Fibroblast of skin of left quadriceps (primary cell): ENCODE data around the gene MARCHF10.

Experiments used
- DNase-seq, 2 experiments: peaks; one replicate each; pipeline ENCODE4 v3.0.0-alpha.2; 2013; ENCODE audit warnings: low read depth in 2 of 2

Gene MARCHF10

DNA sequence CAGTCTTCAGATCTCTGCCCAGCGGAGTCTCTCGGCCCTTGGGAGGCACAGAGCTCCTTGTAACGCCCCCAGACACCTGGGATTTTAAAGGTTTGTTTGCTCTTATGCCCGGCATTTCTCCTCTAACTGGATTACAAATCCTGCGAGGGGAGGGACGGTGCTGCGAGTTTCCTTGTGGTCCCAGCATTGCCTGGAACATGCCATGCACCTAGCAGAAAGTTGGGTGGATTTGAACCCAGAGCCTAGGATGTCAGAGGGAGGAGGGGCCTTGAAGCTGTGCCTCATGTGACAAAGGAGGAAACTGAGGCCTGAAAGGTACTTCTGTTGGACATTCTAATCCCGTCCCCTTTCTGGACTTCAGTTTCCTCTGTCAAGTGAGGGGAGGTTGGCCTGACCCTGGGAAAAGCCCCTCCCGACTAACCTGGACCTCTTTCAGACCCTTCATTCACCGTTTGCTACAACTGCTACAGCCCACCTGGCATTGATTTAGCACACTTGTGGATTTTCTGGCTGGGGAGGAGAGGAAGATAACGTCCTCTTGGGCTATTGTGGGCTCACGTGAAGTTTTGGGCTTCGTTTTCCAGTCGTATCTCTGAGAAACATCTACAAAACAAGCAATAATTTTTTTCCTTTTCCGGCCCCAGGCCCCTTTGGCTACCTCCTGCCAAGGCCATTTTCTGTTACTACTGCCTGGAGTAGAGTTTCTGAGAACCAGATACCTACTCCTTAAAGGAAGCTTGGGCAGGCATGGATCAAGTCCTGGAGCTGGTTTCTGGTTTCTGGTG is 149.8 kb downstream of the MARCHF10 start:
- DNase-seq: no peak

DNA sequence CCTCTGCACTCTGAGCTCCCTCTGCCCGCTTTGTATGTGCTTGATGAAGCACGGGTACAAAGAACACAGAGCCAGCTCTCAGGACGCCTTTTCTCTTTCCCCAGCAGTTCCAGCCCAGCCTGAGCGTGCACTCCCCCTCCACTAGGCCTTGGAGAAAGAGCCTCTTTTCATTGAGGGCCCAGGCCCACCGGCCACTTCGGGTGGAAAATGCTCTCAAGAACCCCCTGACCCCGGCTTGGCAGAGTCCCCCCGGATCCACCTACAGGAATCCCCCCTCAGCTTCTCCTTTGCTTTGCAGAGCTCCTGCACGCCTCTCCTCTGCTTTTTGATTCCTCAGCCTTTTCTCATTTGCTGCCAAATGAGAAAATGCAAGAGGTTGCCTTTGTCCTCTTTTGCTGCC is 150.4 kb downstream of the MARCHF10 start:
- no peak for DNase-seq

DNA sequence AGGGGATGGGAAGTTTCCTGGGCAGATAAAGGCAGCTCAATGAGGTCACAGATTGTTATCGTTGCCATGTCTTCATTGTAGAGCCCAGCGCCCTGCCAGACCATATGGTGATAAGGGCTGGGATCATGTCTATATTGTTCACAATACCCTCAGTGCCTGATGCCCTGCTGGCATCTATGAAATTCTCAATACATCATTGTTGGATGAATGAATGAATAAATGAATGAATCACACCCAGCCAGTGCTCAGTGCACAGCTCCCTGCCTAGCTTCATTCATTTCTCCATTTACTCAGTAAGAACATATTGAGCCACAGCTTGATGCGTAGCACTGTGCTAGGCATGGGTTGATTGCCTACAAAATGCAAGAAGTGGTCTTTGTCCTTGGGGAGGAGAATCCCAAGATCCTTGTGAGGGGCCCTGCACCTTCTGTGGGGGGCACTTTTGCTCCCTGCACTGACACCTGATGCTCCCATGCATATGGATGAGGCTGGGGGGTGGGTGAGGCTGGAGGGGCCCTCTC is 150.9 kb downstream of the MARCHF10 start:
- no peak for DNase-seq

DNA sequence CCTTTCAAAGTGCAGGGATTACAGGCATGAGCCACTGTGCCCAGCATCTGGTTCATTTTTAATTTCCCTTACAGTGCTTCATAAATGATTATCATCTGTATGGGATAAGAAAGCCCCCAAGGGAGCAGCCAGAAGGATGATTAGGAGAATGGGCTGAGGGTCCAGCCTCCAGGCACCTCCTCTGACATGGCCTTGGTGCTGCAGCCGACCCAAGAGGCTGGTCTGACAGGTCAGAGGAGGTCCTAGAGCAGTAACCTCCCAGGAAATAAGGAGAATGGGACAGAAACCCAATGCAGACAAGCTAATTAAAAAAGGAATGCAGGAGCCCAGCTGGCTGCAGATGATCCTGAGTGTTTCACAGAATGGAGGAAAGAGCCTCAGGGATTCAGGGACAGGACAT is 151.7 kb downstream of the MARCHF10 start:
- no peak for DNase-seq

DNA sequence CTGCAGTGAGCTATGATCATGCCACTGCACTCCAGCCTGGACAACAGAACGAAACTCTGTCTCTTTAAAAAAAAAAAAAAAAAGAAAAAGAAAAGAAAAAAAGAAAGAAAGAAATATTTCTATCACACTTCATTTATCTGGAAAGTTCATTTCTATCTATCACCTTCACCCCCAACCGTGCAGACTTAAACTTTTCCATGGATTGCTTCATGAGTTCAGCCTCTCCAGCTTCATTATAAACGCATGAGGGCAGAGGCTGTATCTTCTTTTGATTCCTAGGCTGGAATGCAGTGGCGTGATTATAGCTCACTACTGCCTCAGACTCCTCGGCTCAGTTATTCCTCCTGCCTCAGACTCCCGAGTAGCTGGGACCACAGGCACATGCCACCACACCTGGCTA is 152.5 kb downstream of the MARCHF10 start:
- DNase-seq: no peak

DNA sequence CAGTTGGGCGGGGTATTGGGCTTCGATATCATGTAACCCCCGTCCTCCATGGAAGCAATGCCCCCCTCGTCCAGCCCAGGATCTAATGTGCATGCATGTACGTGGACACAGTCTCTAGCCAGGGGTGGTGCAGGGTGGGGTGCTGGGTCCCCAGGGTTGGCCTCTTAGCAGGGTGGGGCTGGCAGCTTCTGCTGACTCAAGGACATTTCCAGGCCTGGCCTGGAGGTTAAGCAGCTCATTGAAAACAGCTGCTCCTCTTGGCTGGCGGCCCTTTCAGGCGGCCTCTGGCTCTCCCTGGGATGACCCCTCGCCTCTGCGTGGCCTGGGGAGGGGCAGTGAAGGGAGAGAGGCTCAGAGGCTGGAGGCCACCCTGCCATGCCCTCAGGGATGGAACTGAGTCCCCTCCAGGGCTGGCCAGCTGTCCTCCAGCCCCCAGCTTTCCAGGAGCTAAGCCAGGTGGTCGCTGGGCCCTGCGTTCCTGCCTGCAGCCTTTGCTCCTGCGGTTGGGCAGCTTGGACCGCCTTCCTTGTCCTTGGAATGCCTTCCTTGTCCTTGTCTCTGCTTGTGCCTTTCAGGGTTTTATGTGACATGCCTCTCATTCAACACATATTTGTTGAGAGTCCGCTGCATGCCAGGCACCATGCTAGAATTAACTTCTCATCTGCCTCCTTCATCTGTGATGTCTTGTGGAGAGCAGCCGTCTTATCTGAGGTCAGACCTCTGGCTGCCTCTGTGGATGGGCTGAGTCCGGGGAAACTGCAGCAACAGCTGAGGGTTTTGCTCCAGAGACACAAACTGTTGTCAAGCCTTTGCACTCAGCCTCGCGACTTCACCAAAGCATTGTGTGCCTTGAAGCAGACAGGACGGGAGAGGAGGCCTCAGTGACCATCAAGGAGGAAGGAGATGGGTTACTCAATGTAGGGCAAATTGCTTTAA is 154.0 kb downstream of the MARCHF10 start:
- DNase-seq: no peak

DNA sequence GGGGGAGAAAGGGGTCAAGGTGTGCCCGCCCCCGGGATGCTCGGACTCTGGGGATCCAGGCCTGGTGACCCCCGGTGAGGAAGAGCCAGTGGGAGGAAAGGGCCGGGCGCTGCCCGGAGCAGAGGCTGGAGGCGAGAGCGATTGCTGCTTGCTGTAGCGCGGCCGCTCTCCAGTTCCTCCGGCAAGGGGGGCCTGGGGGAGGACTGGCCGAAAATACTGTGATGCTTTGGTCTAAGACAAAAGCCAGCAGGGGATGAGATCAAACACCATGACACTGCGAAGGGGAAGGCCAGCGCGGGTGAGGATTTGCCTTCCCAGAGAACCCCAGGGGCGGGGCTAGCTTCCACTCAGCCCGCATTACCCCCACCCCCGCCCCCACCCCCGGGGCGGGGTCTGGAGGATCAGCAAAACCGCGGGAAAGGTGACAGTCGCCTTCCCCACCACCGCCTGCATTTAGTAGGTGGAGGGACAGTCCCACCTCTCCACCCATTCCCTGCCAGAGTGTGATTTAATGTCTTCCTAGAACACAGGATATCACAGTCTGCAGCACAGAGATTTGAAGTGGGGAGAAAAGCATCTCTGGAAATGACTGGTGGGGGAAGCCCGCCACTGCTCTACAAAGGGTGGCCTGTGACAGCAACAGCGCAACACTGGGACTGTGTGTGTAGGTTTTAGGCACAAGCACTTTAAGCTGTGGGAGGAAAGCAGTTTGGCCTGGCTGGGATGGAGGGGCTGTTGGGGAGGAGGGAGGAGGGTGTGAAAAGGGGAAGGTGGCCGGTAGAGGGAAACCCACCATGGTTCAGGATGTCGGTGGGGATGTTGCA is 154.9 kb downstream of the MARCHF10 start:
- DNase-seq: peak in 1 of 2 experiments; percentile 3

DNA sequence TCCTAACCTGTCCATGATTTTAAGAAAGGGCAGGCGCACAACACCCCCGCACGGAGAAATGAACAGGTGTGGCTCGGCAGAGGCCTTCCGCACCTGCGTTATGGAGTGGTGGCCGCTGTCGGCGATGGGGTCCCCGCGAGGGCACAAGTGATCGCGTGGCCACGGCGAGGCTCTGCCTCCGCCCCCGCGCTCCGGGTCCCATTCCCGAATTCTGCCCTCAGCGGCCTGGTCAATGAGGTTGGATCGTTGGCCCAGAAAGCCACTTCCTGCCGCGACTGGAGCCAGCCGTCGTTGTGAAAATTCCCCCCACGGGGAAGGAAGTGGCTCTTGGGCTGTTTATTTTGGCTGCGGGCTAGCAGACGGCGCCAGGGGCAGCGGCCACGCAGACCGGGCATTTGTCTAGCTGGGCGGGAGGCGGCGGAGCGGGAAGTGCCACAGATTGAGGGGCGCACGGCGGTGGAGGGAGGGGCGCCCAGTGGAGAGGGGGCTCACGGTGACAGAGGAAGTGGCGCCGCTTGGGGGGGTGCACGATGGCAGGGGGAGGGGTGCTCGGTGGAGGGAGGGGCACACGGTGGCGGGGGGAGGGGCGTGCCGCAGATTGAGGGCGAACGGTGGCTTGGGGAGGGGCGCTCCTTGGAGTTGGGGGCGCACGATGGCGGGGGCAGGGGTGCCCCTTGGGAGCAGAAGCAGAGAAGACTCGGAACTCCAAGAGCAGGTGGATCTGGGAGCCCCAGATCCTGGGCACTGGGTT is 155.7 kb downstream of the MARCHF10 start:
- DNase-seq: no peak
